Upper lobe of left lung (tissue), 6 donors: Measurements from ENCODE around the gene HS3ST2. TPM values are rescaled to one million over a fixed set of nuclear protein-coding genes. Genes with fewer than 3 reads are reported as not detected.
"Not testable (repeated sequence)": the region's sequence is repeated elsewhere in the genome, so short reads cannot be mapped to it uniquely, and the experiment has no call there.

Source experiments
- ATAC-seq, 2 donors: fragments of 200-7000 bp; cut with Tn5 transposase; one replicate each; pipeline ENCODE4 v1.9.1; 2022; ENCODE audit warnings: mild to moderate bottlenecking in 2 of 2, moderate library complexity in 2 of 2; ENCODE audit not compliant: low FRiP score in 2 of 2
- DNase-seq, 2 donors: peaks; one replicate each; pipeline ENCODE4 v3.0.0-alpha.2; 2019 to 2020
- H3K27ac ChIP-seq, 4 donors: fragments of 200-600 bp; sonication (generic); one replicate each; pipeline ENCODE4 v1.5.1; 2016 to 2019
- H3K27me3 ChIP-seq, 4 donors: fragments of 200-600 bp; sonication (generic); one replicate each; pipeline ENCODE4 v1.5.1; 2017 to 2019
- H3K36me3 ChIP-seq, 4 donors: fragments of 200-600 bp; sonication (generic); one replicate each; pipeline ENCODE4 v1.5.1; 2016 to 2019
- H3K4me1 ChIP-seq, 4 donors: fragments of 200-600 bp; sonication (generic); one replicate each; pipeline ENCODE4 v1.5.1; 2018 to 2019
- H3K4me3 ChIP-seq, 4 donors: fragments of 200-600 bp; sonication (generic); one replicate each; pipeline ENCODE4 v1.5.1; 2017 to 2019; ENCODE audit warnings: mild to moderate bottlenecking in 2 of 4, moderate library complexity in 1 of 4
- H3K9me3 ChIP-seq, 4 donors: fragments of 200-600 bp; sonication (generic); one replicate each; pipeline ENCODE4 v1.5.1; 2018 to 2019
- CTCF ChIP-seq, 6 experiments: fragments of 450-650 bp in 4 of 6; fragments of 200-600 bp in 2 of 6; sonication (generic) in 2 of 6; IDR thresholded peaks; one replicate each; pipeline ENCODE4 v1.5.1; 2016 to 2019; ENCODE audit warnings: antibody characterized with exemption in 6 of 6
- EP300 ChIP-seq, 4 donors: sonication (generic); formaldehyde crosslinking; IDR thresholded peaks; one replicate each; pipeline ENCODE4 v1.5.1; 2017; ENCODE audit warnings: antibody characterized with exemption in 4 of 4, control low read depth in 2 of 4
- POLR2A ChIP-seq, 4 donors: fragments of 450-650 bp; IDR thresholded peaks; one replicate each; pipeline ENCODE4 v1.5.1; 2016 to 2017; ENCODE audit warnings: antibody characterized with exemption in 4 of 4, mild to moderate bottlenecking in 2 of 4
- POLR2AphosphoS5 ChIP-seq, 2 donors: sonication (generic); formaldehyde crosslinking; IDR thresholded peaks; one replicate each; pipeline ENCODE4 v1.5.1; 2017; ENCODE audit warnings: antibody characterized with exemption in 2 of 2
- WGBS, 2 donors: methylation state at CpG; one replicate each; pipeline ENCODE4 v1.1.5; 2017 to 2018; 5-methylcytosine and 5-hydroxymethylcytosine counted together
- total RNA-seq, 6 donors: library from RNA; depleted of rRNA in 4 of 6; stranded (reverse); fragments of >200 nt in 4 of 6; gene quantifications; one replicate each; pipeline versions ENCODE4 v1.1.0 to v1.2.1, GENCODE V29; 2016 to 2021
- donor health status: DM: no; HTN: no; CAD: no; lungs with moderate emphysema.
- donor health status: DM: no; HTN: yes; CAD: no; lungs with severe emphysema.

Gene HS3ST2
- total RNA-seq, 6 donors from 2014 or later, result 2.8 to 18.9 (median 5.6) TPM

GRCh38 chr16:22938647-22939046 is 124.7 kb downstream of the HS3ST2 start:
- Histone ChIP-seq H3K4me1 (peaks cover 0 to 1% (median 0%) of the 10 kb centered on the region in 4 donors), H3K4me3 (no peak overlapping the region), H3K9me3 (no peaks in the 10 kb centered on the region), H3K27me3 (no peaks in the 10 kb centered on the region), H3K36me3 (no peaks in the 10 kb centered on the region), H3K27ac (no peak overlapping the region)
- WGBS, 2 donors, result 68 to 71% methylated on average over 1 of the region's 1 CpG
- ATAC-seq, result no peak
- no peak for DNase-seq
- TF ChIP-seq EP300 (IDR thresholded peaks at IDR 0.05) (no peak), CTCF (IDR thresholded peaks at IDR 0.05) (no peak)

- not testable (repeated sequence) for H3K27ac ChIP-seq, ATAC-seq, H3K9me3 ChIP-seq, H3K27me3 ChIP-seq, H3K36me3 ChIP-seq, H3K4me1 ChIP-seq, H3K4me3 ChIP-seq, DNase-seq
- WGBS, 2 donors, result 60 to 72% methylated on average over 4 of the region's 4 CpGs
Observed at GRCh38 chr16:22939744-22940363, 125.9 kb downstream of the HS3ST2 start.

- Histone ChIP-seq H3K27me3 (no peaks in the 10 kb centered on the region), H3K27ac (no peak overlapping the region), H3K4me1 (no peaks in the 10 kb centered on the region), H3K4me3 (no peak overlapping the region), H3K9me3 (no peaks in the 10 kb centered on the region), H3K36me3 (no peaks in the 10 kb centered on the region)
- 92 to 94% methylated on average over 2 of the region's 2 CpGs for WGBS, 2 donors
- DNase-seq (no peak), ATAC-seq (no peak)
- TF ChIP-seq CTCF (IDR thresholded peaks at IDR 0.05) (no peak), POLR2A (IDR thresholded peaks at IDR 0.05) (no peak), EP300 (IDR thresholded peaks at IDR 0.05) (no peak)
Observed at GRCh38 chr16:22941970-22942501, 128.1 kb downstream of the HS3ST2 start.

- TF ChIP-seq CTCF (IDR thresholded peaks at IDR 0.05) (no peak), POLR2AphosphoS5 (IDR thresholded peaks at IDR 0.05) (no peak), EP300 (IDR thresholded peaks at IDR 0.05) (no peak), POLR2A (IDR thresholded peaks at IDR 0.05) (no peak)
- ATAC-seq (no peak), DNase-seq (no peak)
- Histone ChIP-seq H3K9me3 (no peaks in the 10 kb centered on the region), H3K4me1 (peaks cover 0 to under 1% (median 0%) of the 10 kb centered on the region in 4 donors), H3K27me3 (peaks cover 0 to under 1% (median 0%) of the 10 kb centered on the region in 4 donors), H3K4me3 (no peak overlapping the region), H3K27ac (no peak overlapping the region), H3K36me3 (no peaks in the 10 kb centered on the region)
- WGBS, 2 donors, result 86 to 92% methylated on average over 1 of the region's 1 CpG
Observed at GRCh38 chr16:22942811-22943210, 128.8 kb downstream of the HS3ST2 start.

- WGBS, 2 donors, result 36 to 55% methylated on average over 1 of the region's 1 CpG
- Histone ChIP-seq H3K9me3 (no peaks in the 10 kb centered on the region), H3K4me1 (peaks cover 4 to 10% (median 9%) of the 10 kb centered on the region in 4 donors), H3K36me3 (no peaks in the 10 kb centered on the region), H3K27me3 (peaks cover 0 to 9% (median 0%) of the 10 kb centered on the region in 4 donors), H3K27ac (no peak overlapping the region), H3K4me3 (no peak overlapping the region)
- TF ChIP-seq POLR2AphosphoS5 (IDR thresholded peaks at IDR 0.05) (no peak), EP300 (IDR thresholded peaks at IDR 0.05) (no peak), CTCF (IDR thresholded peaks at IDR 0.05) (no peak), POLR2A (IDR thresholded peaks at IDR 0.05) (no peak)
- ATAC-seq, result no peak
- DNase-seq, result no peak
Observed at GRCh38 chr16:22945361-22945760, 131.4 kb downstream of the HS3ST2 start.
